Fibroblast of pulmonary artery (primary cell): ENCODE results near the gene ECE1.
"Not testable (repeated sequence)": the region's sequence is repeated elsewhere in the genome, so short reads cannot be mapped to it uniquely, and the experiment has no call there.

Experiments used
- DNase-seq: peaks from one replicate; pipeline ENCODE4 v3.0.0-alpha.2; 2010; ENCODE audit warnings: low read depth
- H3K4me3 ChIP-seq: replicated peaks from 2 replicates; pipeline ENCODE4 v1.5.1; 2011; ENCODE audit warnings: low read depth, mild to moderate bottlenecking, control low read depth, low read length, moderate library complexity
- TF ChIP-seq, protein P1 (sequence below): IDR thresholded peaks from 2 replicates; pipeline ENCODE4 v1.5.1; 2011; ENCODE audit warnings: mild to moderate bottlenecking, control low read depth, low read length, inconsistent platforms; ENCODE audit errors: missing control alignments

The ECE1 gene

DNA sequence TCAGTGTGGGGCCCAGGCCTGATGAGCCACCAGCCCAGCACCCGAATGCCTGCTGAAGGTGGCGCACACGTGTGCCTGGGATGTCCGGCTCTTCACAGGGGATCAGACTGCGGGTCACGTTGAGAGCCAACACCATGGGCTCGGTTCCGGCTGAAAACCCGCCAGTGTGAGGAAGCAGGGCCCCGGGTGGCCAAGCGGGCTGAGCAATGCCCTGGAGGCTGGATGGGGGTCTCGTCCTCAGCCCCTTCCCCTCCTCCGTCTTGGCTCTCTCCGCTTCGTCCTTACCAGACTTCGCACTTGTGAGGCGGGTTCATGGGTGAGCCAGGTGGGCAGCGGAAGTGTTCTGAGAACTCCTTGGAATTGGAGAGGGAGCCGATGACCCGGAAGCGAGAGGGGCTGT, 70.6 kb downstream of the ECE1 start:
- TF ChIP-seq, protein P1, sequence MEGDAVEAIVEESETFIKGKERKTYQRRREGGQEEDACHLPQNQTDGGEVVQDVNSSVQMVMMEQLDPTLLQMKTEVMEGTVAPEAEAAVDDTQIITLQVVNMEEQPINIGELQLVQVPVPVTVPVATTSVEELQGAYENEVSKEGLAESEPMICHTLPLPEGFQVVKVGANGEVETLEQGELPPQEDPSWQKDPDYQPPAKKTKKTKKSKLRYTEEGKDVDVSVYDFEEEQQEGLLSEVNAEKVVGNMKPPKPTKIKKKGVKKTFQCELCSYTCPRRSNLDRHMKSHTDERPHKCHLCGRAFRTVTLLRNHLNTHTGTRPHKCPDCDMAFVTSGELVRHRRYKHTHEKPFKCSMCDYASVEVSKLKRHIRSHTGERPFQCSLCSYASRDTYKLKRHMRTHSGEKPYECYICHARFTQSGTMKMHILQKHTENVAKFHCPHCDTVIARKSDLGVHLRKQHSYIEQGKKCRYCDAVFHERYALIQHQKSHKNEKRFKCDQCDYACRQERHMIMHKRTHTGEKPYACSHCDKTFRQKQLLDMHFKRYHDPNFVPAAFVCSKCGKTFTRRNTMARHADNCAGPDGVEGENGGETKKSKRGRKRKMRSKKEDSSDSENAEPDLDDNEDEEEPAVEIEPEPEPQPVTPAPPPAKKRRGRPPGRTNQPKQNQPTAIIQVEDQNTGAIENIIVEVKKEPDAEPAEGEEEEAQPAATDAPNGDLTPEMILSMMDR = no peak
- H3K4me3 ChIP-seq = no peak overlapping the region
- no peak for DNase-seq

DNA sequence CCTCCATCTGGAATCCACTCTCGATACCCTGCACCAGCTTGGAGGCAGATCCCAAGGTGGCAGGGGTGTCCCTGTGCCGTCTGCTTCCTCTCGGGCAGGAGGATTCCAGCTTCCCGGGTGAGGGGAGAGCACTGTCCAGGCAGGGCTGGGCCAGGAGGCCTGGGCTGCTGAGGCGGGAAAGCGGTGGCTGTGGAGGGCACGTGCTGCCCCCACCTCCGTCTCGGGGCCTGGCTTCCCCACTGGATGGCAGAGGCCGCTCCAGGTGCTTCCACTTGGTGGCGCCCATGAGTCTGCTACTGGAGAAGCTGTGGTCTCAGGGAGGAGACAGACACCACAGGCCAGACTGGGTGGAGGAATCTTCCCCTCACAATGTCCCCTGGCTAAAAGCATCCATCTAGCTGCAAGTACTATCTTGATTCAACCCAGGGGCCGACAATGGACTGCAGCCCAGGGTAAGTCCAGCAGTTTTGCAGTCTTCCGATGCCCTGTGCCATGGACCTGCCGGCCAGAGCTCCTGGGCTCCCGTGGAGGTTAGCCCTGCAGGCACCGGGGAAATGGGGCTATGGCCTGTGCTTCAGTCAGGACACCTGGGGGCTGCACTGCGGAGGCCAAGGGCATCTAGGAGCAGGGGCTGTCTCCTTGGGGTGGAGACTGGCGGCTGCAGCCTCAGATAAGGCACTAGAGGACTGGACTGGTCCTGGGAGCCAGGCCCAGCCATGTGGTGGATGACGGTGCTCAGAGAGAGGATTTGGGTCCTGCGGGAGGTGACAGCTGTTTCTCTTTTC, 72.3 kb downstream of the ECE1 start:
- TF ChIP-seq, protein P1 = peak; percentile 46
- H3K4me3 ChIP-seq = no peak overlapping the region
- DNase-seq = peak; percentile 28

DNA sequence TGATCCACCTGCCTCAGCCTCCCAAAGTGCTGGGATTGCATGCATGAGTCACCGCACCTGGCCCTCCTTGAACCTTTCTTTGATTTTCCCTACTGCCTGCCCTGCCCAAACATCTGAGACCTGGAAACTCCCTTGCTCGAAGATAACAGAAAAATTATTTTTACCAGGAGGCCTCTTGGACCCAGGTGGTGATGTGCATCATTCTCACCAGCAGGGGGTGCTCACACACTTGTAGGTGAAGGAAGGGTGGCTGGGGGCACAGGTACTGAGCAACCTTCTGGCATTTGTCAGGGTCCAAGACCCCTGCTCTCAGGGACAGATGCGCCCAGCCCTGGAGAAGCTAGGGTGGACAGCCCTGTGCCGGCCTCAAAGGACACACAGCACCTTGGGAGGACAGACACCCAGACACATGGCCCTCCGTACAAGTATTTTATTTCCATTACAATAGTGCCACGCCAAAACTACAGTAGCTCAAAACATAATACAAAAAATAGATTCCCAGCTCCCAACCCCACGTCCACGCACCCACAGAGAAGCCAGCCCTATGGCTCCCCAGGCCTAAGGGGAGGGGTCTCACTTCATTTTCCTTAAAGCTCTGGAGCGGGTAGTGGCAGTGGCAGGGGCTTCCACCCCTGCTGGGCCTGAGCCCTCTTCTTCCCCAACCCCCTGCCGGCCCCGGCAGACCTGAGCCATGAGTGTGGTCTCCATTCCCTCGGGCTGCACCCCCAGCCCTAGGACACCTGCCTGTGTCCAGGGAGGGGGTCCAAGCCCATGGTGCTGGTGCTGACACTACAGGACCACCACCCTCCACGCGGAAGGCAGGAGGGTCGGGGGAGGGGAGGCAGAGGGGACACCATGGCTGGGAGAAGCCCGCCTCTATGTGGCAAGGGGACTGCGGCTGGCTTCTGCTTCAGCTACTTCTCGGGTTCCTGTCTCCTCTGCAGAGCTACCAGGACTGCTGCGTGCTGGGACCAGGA, 73.1 kb downstream of the ECE1 start:
- DNase-seq = peak; percentile 59
- TF ChIP-seq, protein P1 = peak; percentile 79

DNA sequence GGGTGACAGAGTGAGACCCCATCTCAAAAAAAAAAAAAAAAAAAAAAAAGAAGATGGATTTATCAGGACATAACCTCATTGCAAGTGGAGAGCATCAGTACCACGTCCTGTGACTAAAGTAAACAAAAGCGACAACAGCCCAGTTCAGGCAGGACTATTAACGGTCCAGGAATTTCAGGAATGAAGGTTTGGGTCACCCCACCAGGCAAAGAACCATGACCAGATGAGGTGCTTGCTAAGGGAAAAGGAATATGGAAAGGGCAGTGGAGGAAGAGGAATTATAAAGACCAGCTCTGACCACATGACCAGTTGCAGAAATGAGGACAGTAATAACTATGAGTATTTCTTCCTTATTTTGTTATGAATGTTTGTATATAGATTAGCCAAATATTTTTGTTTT, 78.1 kb downstream of the ECE1 start:
- H3K4me3 ChIP-seq = no peak overlapping the region
- DNase-seq = peak; percentile 21
- TF ChIP-seq, protein P1 = no peak

More for the DNA sequence above, 73.1 kb downstream of the ECE1 start:
- no peak overlapping the region for H3K4me3 ChIP-seq

DNA sequence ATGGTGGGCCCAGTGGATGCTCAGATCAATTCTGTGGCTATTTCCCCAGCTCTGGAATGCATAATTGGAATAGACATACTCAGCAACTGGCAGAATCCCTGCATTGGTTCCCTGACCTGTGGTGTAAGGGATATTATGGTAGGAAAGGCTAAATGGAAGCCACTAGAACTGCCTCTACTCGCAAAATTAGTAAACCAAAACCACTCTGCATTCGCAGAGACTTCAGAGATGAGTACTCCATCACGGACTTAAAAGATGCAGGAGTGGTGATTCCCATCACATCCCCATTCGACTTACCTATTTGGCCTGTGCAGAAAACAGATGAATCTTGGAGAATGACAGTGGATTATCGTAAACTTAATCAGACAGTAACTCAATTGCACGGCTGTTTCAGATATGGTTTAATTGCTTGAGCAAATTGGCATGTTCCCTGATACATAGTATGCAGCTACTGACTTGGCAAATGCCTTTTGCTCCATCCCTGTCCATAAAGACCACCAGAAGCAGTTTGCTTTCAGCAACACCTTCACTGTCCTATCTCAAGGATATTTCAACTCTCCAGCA, 82.0 kb downstream of the ECE1 start:
- not testable (repeated sequence) for DNase-seq, H3K4me3 ChIP-seq

DNA sequence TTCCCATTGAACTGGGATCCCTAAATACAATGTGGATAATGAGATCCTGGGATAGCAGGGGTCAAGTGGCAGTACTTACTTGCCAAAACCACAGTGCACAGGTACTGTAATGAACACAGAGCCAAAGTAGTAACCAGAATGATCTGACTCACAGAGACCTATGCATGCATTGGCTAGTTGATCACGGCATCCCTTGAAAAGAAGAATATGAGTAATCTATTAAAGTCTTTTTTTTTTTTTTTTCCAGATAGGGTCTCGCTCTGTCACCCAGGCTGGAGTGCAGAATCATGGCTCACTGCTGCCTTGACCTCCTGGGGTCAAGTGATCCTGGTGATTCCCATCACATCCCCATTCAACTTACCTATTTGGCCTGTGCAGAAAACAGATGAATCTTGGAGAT, 84.1 kb downstream of the ECE1 start:
- TF ChIP-seq, protein P1 = no peak
- DNase-seq = no peak
- H3K4me3 ChIP-seq = no peak overlapping the region

DNA sequence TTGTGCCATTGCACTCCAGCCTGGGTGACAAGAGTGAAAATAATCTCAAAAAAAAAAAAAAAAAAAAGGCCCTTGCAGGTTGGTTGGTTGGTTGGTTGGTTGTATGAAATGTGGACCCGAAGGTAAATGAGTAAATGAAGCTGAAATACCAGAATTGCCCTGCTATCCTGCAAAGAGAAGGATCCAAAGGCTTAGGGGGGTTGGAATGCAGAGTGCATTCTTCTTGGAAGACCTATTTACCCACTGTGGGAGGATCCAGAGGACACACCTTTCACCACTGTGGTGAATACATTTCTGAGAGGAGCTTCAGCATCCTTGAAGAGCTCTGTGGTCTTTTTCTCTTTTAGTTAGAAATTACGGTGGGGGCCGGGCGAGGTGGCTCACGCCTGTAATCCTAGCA, 84.8 kb downstream of the ECE1 start:
- TF ChIP-seq, protein P1 = no peak
- H3K4me3 ChIP-seq = no peak overlapping the region
- DNase-seq = no peak
